ENCODE measurements around the gene LDLRAD4.

LDLRAD4 gene

DNA sequence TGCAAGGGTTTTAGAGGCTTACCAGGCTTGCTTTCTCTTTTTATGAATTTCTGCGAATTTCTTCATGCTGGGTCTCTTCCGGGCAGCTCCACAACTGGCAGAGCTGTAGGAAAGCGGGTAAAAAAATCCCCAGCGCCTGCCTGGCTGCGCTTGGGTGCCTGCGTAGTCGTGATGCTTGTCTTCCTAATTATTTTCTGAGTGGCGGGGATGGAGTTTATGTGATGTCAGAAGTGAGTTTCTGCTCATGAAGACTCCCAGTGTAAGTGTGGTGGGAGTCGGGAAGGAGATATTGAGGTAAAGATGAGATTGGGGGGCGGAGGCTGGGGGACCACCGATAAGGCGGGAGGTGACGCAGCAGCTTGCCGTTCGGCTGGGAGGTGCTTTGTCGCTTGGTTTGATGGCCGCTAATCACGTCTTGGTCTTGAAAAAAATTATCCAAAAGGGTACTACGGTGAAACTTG is 229.8 kb downstream of the LDLRAD4 start:
- Histone ChIP-seq H3K9ac (ENCODE audit: low read depth in 1 of 2, low read length in 2 of 2) (no peak overlapping the region), H3K4me3 (ENCODE audit: low read length in 2 of 2) (no peak overlapping the region), H3K9me3 (ENCODE audit: control insufficient read depth in 2 of 2, low read length in 2 of 2) (no peaks in the 10 kb centered on the region), H3K27me3 (ENCODE audit: control insufficient read depth in 2 of 2, insufficient read depth in 2 of 2, low read length in 2 of 2) (no peaks in the 10 kb centered on the region), H3K36me3 (ENCODE audit: control insufficient read depth in 2 of 2, insufficient read depth in 2 of 2, low read length in 2 of 2) (no peaks in the 10 kb centered on the region), H3K27ac (ENCODE audit: low read depth in 2 of 2, low read length in 2 of 2) (no peak overlapping the region), H3K4me1 (ENCODE audit: control insufficient read depth in 2 of 2, insufficient read depth in 2 of 2, low read length in 2 of 2) (no peaks in the 10 kb centered on the region)

DNA sequence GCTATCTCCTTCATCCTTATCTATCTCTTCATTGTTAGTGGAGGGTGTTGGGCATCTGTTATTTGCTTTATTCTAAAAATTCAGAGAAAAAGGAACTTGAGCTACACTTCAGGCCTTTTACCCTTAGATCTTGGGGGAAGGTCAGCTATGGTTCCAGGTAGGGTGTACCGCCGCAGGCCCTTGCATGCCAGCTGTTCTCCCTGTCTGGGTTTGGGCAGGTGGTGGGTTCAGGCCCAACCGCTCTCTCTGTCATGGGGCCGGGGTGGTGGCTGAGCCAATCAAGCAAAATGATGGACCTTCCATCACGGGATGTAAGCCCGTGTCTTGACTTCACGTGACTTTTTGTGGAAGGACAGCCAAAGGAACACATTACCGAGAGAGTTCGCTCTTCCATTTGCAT is 231.1 kb downstream of the LDLRAD4 start:
- H3K27me3 ChIP-seq (ENCODE audit: control insufficient read depth in 2 of 2, insufficient read depth in 2 of 2, low read length in 2 of 2): no peaks in the 10 kb centered on the region
- no peak overlapping the region for H3K9ac ChIP-seq (ENCODE audit: low read depth in 1 of 2, low read length in 2 of 2)
- no peak overlapping the region for H3K27ac ChIP-seq (ENCODE audit: low read depth in 2 of 2, low read length in 2 of 2)
- no peaks in the 10 kb centered on the region for H3K4me1 ChIP-seq (ENCODE audit: control insufficient read depth in 2 of 2, insufficient read depth in 2 of 2, low read length in 2 of 2)
- no peaks in the 10 kb centered on the region for H3K9me3 ChIP-seq (ENCODE audit: control insufficient read depth in 2 of 2, low read length in 2 of 2)
- H3K36me3 ChIP-seq (ENCODE audit: control insufficient read depth in 2 of 2, insufficient read depth in 2 of 2, low read length in 2 of 2): no peaks in the 10 kb centered on the region
- H3K4me3 ChIP-seq (ENCODE audit: low read length in 2 of 2): no peak overlapping the region

DNA sequence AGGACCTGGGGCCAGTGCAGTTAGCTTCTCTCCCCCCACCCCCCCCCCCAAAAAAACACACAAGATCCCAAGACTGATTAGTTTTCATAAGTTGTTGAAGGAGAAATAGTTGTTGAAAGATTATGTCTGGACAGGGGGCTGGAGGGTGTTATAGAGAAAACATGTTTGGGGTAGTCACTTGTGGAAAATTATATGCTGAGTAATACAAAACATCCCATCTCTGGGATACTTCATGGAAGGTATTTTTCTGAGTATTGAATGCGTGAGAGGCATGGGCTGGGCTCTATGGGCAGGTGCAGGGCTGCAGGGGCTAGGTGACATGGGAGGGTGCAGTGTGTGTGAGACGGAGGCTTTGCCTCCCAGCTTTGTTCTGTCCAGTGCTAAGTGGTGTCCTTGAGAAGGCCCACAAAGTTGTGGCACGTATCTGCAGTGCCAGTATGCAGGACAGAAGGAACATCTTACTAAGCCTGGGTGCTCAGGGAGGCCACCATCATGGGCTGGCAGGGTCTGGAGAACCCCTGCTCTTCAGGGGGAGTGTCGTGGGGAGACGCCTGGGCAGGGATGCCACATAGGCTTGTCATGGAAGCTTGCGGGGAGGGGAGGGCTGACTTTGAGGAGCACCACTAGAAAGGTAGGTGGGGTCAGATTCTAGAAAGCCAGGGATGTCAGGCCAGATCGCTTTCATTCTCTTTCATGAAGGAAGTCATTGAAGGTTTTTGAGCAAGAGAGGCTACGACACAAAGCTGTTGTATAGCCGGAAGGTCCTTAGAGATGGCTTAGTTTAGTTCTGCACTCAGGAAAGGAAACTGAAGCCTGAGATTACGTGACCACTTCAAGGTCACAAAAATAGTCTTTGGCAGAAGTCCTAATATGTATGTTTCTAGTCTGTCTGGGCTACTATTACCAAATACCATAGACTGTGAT is 232.0 kb downstream of the LDLRAD4 start:
- H3K27ac ChIP-seq (ENCODE audit: low read depth in 2 of 2, low read length in 2 of 2): no peak overlapping the region

DNA sequence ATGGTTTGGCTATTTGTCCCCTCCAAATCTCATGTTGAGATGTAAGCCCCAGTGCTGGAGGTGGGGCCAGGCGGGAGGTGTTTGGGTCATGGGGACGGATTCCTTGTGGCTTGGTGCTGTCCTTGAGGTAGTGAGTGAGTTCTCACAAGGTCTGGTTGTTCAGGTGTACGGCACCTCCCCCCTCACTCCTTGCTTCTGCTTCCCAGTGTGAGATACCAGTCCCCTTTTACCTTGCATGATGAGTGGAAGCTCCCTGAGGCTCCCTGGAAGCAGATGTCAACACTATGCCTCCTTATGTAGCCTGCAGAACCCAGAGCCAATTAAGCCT is 232.6 kb downstream of the LDLRAD4 start:
- no peaks in the 10 kb centered on the region for H3K36me3 ChIP-seq (ENCODE audit: control insufficient read depth in 2 of 2, insufficient read depth in 2 of 2, low read length in 2 of 2)
- no peak overlapping the region for H3K4me3 ChIP-seq (ENCODE audit: low read length in 2 of 2)
- H3K9ac ChIP-seq (ENCODE audit: low read depth in 1 of 2, low read length in 2 of 2): no peak overlapping the region
- no peaks in the 10 kb centered on the region for H3K9me3 ChIP-seq (ENCODE audit: control insufficient read depth in 2 of 2, low read length in 2 of 2)
- no peaks in the 10 kb centered on the region for H3K4me1 ChIP-seq (ENCODE audit: control insufficient read depth in 2 of 2, insufficient read depth in 2 of 2, low read length in 2 of 2)
- H3K27me3 ChIP-seq (ENCODE audit: control insufficient read depth in 2 of 2, insufficient read depth in 2 of 2, low read length in 2 of 2): no peaks in the 10 kb centered on the region
- no peak overlapping the region for H3K27ac ChIP-seq (ENCODE audit: low read depth in 2 of 2, low read length in 2 of 2)

More for the DNA sequence above, 232.0 kb downstream of the LDLRAD4 start:
- Histone ChIP-seq H3K27me3 (ENCODE audit: control insufficient read depth in 2 of 2, insufficient read depth in 2 of 2, low read length in 2 of 2) (no peaks in the 10 kb centered on the region), H3K4me1 (ENCODE audit: control insufficient read depth in 2 of 2, insufficient read depth in 2 of 2, low read length in 2 of 2) (no peaks in the 10 kb centered on the region), H3K9me3 (ENCODE audit: control insufficient read depth in 2 of 2, low read length in 2 of 2) (no peaks in the 10 kb centered on the region), H3K36me3 (ENCODE audit: control insufficient read depth in 2 of 2, insufficient read depth in 2 of 2, low read length in 2 of 2) (no peaks in the 10 kb centered on the region), H3K4me3 (ENCODE audit: low read length in 2 of 2) (no peak overlapping the region), H3K9ac (ENCODE audit: low read depth in 1 of 2, low read length in 2 of 2) (no peak overlapping the region)

DNA sequence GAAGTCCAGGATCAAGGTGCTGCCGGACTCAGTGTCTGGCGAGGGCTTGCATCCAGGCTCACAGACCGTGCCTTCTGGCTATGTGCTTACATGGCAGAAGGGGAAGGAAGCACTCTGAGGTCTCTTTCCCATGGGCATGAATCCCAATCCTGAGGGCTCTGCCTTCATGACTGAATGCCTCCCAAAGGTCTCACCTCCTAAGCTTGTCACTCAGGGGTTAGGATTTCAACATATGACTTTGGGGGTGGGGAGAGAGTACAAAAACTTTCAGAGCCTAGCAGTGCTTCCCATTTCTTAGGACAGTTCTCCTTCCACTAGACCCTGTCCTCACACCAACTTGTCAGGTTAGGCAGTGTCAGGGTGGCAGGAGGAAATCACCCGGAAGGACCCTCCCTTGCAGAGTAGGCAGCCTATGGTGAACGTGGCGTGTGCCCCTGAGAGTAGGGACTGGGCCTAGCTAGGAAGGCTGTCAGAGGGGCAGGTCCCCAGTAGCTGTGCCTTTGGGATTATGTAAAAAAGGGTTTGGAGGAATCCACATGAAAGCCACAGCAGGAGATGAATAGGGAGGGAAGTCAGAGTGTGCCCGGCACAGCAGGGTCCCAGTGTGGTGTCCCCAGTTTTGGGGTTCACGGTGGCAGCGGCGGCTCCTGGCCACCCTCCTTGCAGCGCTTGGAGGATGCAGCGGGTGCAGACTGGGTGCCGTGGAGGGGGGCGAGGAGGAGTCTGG is 233.3 kb downstream of the LDLRAD4 start:
- no peaks in the 10 kb centered on the region for H3K27me3 ChIP-seq (ENCODE audit: control insufficient read depth in 2 of 2, insufficient read depth in 2 of 2, low read length in 2 of 2)
- H3K4me1 ChIP-seq (ENCODE audit: control insufficient read depth in 2 of 2, insufficient read depth in 2 of 2, low read length in 2 of 2): no peaks in the 10 kb centered on the region
- H3K4me3 ChIP-seq (ENCODE audit: low read length in 2 of 2): no peak overlapping the region
- no peak overlapping the region for H3K9ac ChIP-seq (ENCODE audit: low read depth in 1 of 2, low read length in 2 of 2)
- no peaks in the 10 kb centered on the region for H3K9me3 ChIP-seq (ENCODE audit: control insufficient read depth in 2 of 2, low read length in 2 of 2)
- H3K27ac ChIP-seq (ENCODE audit: low read depth in 2 of 2, low read length in 2 of 2): no peak overlapping the region
- no peaks in the 10 kb centered on the region for H3K36me3 ChIP-seq (ENCODE audit: control insufficient read depth in 2 of 2, insufficient read depth in 2 of 2, low read length in 2 of 2)

- Histone ChIP-seq H3K27ac (ENCODE audit: low read depth in 2 of 2, low read length in 2 of 2) (no peak overlapping the region), H3K4me1 (ENCODE audit: control insufficient read depth in 2 of 2, insufficient read depth in 2 of 2, low read length in 2 of 2) (no peaks in the 10 kb centered on the region), H3K27me3 (ENCODE audit: control insufficient read depth in 2 of 2, insufficient read depth in 2 of 2, low read length in 2 of 2) (no peaks in the 10 kb centered on the region), H3K4me3 (ENCODE audit: low read length in 2 of 2) (no peak overlapping the region), H3K9ac (ENCODE audit: low read depth in 1 of 2, low read length in 2 of 2) (no peak overlapping the region), H3K9me3 (ENCODE audit: control insufficient read depth in 2 of 2, low read length in 2 of 2) (no peaks in the 10 kb centered on the region), H3K36me3 (ENCODE audit: control insufficient read depth in 2 of 2, insufficient read depth in 2 of 2, low read length in 2 of 2) (no peaks in the 10 kb centered on the region)
Measured at GRCh38 chr18:13452388-13452811, 233.8 kb downstream of the LDLRAD4 start.

- Histone ChIP-seq H3K27me3 (ENCODE audit: control insufficient read depth in 2 of 2, insufficient read depth in 2 of 2, low read length in 2 of 2) (no peaks in the 10 kb centered on the region), H3K9me3 (ENCODE audit: control insufficient read depth in 2 of 2, low read length in 2 of 2) (no peaks in the 10 kb centered on the region), H3K36me3 (ENCODE audit: control insufficient read depth in 2 of 2, insufficient read depth in 2 of 2, low read length in 2 of 2) (no peaks in the 10 kb centered on the region), H3K4me3 (ENCODE audit: low read length in 2 of 2) (no peak overlapping the region), H3K4me1 (ENCODE audit: control insufficient read depth in 2 of 2, insufficient read depth in 2 of 2, low read length in 2 of 2) (no peaks in the 10 kb centered on the region), H3K27ac (ENCODE audit: low read depth in 2 of 2, low read length in 2 of 2) (no peak overlapping the region), H3K9ac (ENCODE audit: low read depth in 1 of 2, low read length in 2 of 2) (no peak overlapping the region)
Measured at GRCh38 chr18:13452871-13453680, 234.5 kb downstream of the LDLRAD4 start.

DNA sequence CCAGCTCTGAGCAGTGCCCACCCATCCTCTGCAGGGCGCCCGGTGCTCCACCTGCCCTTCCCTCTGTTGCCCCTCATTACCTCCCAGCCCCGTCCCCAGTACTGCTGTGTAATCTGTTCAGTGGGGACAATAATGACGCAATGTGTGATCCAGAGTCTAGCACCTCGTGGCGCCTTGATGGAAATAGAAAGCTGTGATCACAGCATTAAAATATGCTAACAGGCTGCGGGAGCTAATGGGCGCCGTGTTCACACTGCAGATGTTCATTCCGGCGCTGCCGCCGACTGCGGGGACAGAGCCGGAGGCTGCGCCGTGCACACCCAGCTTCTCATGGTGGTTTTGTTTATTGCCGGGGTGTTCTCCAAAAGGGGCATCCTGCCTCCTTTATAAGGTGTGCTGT is 235.2 kb downstream of the LDLRAD4 start:
- Histone ChIP-seq H3K9ac (ENCODE audit: low read depth in 1 of 2, low read length in 2 of 2) (no peak overlapping the region), H3K4me3 (ENCODE audit: low read length in 2 of 2) (no peak overlapping the region)

DNA sequence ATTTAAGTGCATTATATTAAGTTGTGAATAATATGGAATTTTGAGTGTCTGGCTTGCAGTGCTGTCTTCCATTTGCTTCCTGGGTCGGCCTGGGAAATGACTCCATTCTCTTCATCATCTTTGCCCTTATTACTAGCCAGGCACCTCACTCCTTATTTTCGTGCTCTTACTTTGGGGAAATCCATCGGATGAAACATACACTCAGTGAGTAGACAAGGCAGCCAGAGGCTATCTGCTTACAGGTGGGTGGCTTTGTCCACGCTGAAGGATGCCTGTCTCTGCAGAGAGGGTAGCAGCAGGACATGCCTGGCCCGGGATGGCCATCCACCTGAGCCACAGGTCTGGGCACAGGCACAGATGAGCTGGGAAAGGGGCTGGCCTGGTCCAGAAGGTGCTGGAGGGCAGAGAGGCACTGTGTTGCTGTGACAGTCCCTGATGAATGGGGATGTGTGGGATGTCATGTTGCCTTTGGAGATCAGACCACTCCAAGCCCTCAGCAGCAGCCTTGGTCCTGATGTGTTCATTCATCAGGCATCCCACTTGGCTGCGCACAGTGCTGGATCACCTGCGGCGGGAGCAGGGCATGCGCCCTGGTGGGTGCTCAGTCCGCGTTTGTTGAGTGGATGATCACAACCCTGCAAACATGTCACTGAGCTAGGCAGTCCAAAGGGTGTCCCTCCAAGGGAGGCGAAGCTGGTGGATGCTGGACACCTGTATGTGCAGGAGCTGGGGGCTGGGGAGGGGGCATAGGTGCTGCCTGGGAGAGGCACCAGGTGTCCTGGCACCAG is 236.0 kb downstream of the LDLRAD4 start:
- Histone ChIP-seq H3K9me3 (ENCODE audit: control insufficient read depth in 2 of 2, low read length in 2 of 2) (no peaks in the 10 kb centered on the region), H3K36me3 (ENCODE audit: control insufficient read depth in 2 of 2, insufficient read depth in 2 of 2, low read length in 2 of 2) (no peaks in the 10 kb centered on the region), H3K4me3 (ENCODE audit: low read length in 2 of 2) (no peak overlapping the region), H3K4me1 (ENCODE audit: control insufficient read depth in 2 of 2, insufficient read depth in 2 of 2, low read length in 2 of 2) (no peaks in the 10 kb centered on the region), H3K27ac (ENCODE audit: low read depth in 2 of 2, low read length in 2 of 2) (no peak overlapping the region), H3K9ac (ENCODE audit: low read depth in 1 of 2, low read length in 2 of 2) (no peak overlapping the region), H3K27me3 (ENCODE audit: control insufficient read depth in 2 of 2, insufficient read depth in 2 of 2, low read length in 2 of 2) (no peaks in the 10 kb centered on the region)

More for the DNA sequence above, 235.2 kb downstream of the LDLRAD4 start:
- H3K36me3 ChIP-seq (ENCODE audit: control insufficient read depth in 2 of 2, insufficient read depth in 2 of 2, low read length in 2 of 2): no peaks in the 10 kb centered on the region
- H3K27ac ChIP-seq (ENCODE audit: low read depth in 2 of 2, low read length in 2 of 2): no peak overlapping the region
- H3K27me3 ChIP-seq (ENCODE audit: control insufficient read depth in 2 of 2, insufficient read depth in 2 of 2, low read length in 2 of 2): no peaks in the 10 kb centered on the region
- H3K4me1 ChIP-seq (ENCODE audit: control insufficient read depth in 2 of 2, insufficient read depth in 2 of 2, low read length in 2 of 2): no peaks in the 10 kb centered on the region
- H3K9me3 ChIP-seq (ENCODE audit: control insufficient read depth in 2 of 2, low read length in 2 of 2): no peaks in the 10 kb centered on the region
